Osteoblast (primary cell): ENCODE results near the gene NEMF. TPM values are rescaled to one million over a fixed set of nuclear protein-coding genes. Genes with fewer than 3 reads are reported as not detected.
A peak's percentile ranks its signal among the peaks of the same experiment; 100 is the strongest.
"Not testable (repeated sequence)": the region's sequence is repeated elsewhere in the genome, so short reads cannot be mapped to it uniquely, and the experiment has no call there.

ENCODE experiments used
- DNase-seq: peaks from one replicate; pipeline ENCODE4 v3.0.0; 2011; ENCODE audit warnings: low spot score, mixed read lengths; ENCODE audit not compliant: insufficient read length; ENCODE audit errors: missing footprints
- H2AFZ ChIP-seq: 2 replicates; pipeline ENCODE4 v1.6.0; 2011; ENCODE audit warnings: mild to moderate bottlenecking, low read length
- H3K27ac ChIP-seq: 2 replicates; pipeline ENCODE4 v1.5.1; 2011; ENCODE audit warnings: mild to moderate bottlenecking, low read depth, low read length, moderate library complexity
- H3K27me3 ChIP-seq: 2 replicates; pipeline ENCODE4 v1.6.0; 2012; ENCODE audit warnings: mild to moderate bottlenecking, control low read depth, inconsistent platforms, low read length, moderate library complexity; ENCODE audit not compliant: insufficient read depth
- H3K36me3 ChIP-seq: 2 replicates; pipeline ENCODE4 v1.5.1; 2011; ENCODE audit warnings: mild to moderate bottlenecking, low read length, control low read depth, moderate library complexity; ENCODE audit not compliant: insufficient read depth
- H3K4me1 ChIP-seq: 2 replicates; pipeline ENCODE4 v1.5.1; 2011; ENCODE audit warnings: mild to moderate bottlenecking, low read length, control low read depth, moderate library complexity; ENCODE audit not compliant: insufficient read depth
- H3K4me2 ChIP-seq: 2 replicates; pipeline ENCODE4 v1.6.0; 2011; ENCODE audit warnings: mild to moderate bottlenecking, low read length; ENCODE audit not compliant: insufficient read depth
- H3K4me3 ChIP-seq: fragments of 200-600 bp; sonication (generic); 3 replicates; pipeline ENCODE4 v1.5.1; 2012; ENCODE audit warnings: mild to moderate bottlenecking, low read length, inconsistent platforms; ENCODE audit not compliant: insufficient read depth
- H3K79me2 ChIP-seq: 2 replicates; pipeline ENCODE4 v1.6.0; 2012; ENCODE audit warnings: mild to moderate bottlenecking, low read length, control low read depth, inconsistent platforms; ENCODE audit not compliant: insufficient read depth
- H3K9me3 ChIP-seq: 2 replicates; pipeline ENCODE4 v1.5.1; 2011; ENCODE audit warnings: low read depth, low read length, control low read depth
- H4K20me1 ChIP-seq: 2 replicates; pipeline ENCODE4 v1.6.0; 2012; ENCODE audit warnings: mild to moderate bottlenecking, low read length, control low read depth; ENCODE audit not compliant: insufficient read depth
- total RNA-seq: library from RNA; depleted of rRNA; stranded (reverse); fragments of >200 nt; gene quantifications from 2 replicates; pipeline ENCODE4 v1.2.3, GENCODE V29; 2012
- TF ChIP-seq, protein P1 (sequence below): IDR thresholded peaks from 2 replicates; pipeline ENCODE4 v1.5.1; 2011; ENCODE audit warnings: mild to moderate bottlenecking, low read depth, low read length, moderate library complexity; ENCODE audit errors: extremely low read depth

NEMF gene
- total RNA-seq, 1 donor, result 54.3 TPM

GRCh38 chr14:49778421-49778820 is 74.2 kb downstream of the NEMF start:
- no peaks in the 10 kb centered on the region for H3K79me2 ChIP-seq
- H3K27me3 ChIP-seq, result no peaks in the 10 kb centered on the region
- H3K27ac ChIP-seq, result no peak overlapping the region
- H3K9me3 ChIP-seq, result no peaks in the 10 kb centered on the region
- no peak for DNase-seq
- peaks cover 71% of the 10 kb centered on the region for H3K36me3 ChIP-seq
- no peak overlapping the region for H3K4me2 ChIP-seq
- no peaks in the 10 kb centered on the region for H3K4me1 ChIP-seq
- no peak overlapping the region for H2AFZ ChIP-seq
- TF ChIP-seq, protein P1, sequence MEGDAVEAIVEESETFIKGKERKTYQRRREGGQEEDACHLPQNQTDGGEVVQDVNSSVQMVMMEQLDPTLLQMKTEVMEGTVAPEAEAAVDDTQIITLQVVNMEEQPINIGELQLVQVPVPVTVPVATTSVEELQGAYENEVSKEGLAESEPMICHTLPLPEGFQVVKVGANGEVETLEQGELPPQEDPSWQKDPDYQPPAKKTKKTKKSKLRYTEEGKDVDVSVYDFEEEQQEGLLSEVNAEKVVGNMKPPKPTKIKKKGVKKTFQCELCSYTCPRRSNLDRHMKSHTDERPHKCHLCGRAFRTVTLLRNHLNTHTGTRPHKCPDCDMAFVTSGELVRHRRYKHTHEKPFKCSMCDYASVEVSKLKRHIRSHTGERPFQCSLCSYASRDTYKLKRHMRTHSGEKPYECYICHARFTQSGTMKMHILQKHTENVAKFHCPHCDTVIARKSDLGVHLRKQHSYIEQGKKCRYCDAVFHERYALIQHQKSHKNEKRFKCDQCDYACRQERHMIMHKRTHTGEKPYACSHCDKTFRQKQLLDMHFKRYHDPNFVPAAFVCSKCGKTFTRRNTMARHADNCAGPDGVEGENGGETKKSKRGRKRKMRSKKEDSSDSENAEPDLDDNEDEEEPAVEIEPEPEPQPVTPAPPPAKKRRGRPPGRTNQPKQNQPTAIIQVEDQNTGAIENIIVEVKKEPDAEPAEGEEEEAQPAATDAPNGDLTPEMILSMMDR, result no peak
- no peaks in the 10 kb centered on the region for H4K20me1 ChIP-seq
- H3K4me3 ChIP-seq, result no peak overlapping the region

DNA sequence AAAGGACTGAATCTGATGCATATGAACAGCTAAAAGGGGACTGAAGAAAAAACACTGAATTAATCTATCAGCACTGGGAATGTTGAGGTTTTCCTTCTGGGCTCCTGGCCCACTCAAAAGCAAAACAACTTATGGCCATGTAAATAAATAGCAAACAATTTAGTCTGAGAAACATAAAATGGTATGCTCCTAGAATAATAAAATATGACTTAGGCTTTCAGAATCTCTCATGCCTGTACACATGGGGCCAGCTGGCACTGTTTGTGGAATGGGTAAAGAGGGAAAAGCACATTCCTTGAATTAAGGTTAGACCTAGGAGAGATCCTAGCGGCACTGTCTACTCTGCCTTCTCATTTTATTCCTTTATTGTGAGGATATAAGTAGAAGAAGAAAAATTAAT is 78.5 kb downstream of the NEMF start:
- Histone ChIP-seq H3K9me3 (no peaks in the 10 kb centered on the region), H3K36me3 (peaks cover 48% of the 10 kb centered on the region), H3K27me3 (no peaks in the 10 kb centered on the region), H3K4me2 (no peak overlapping the region), H3K4me3 (no peak overlapping the region), H3K79me2 (peaks cover 22% of the 10 kb centered on the region), H3K27ac (no peak overlapping the region), H2AFZ (no peak overlapping the region), H3K4me1 (peaks cover 18% of the 10 kb centered on the region), H4K20me1 (peaks cover 27% of the 10 kb centered on the region)
- TF ChIP-seq, protein P1, result no peak
- peak; percentile 37 for DNase-seq

- H3K79me2 ChIP-seq, result peaks cover 32% of the 10 kb centered on the region
These were observed 80.9 kb downstream of the NEMF start for GRCh38 chr14:49771691-49772090.

GRCh38 chr14:49770212-49770817 is 82.3 kb downstream of the NEMF start:
- peaks cover 25% of the 10 kb centered on the region for H3K4me1 ChIP-seq
- H2AFZ ChIP-seq, result no peak overlapping the region
- peaks cover 32% of the 10 kb centered on the region for H4K20me1 ChIP-seq
- H3K79me2 ChIP-seq, result peaks cover 32% of the 10 kb centered on the region
- H3K36me3 ChIP-seq, result peaks cover 22% of the 10 kb centered on the region
- H3K27ac ChIP-seq, result peak overlapping the region; percentile 13
- no peaks in the 10 kb centered on the region for H3K9me3 ChIP-seq
- H3K27me3 ChIP-seq, result no peaks in the 10 kb centered on the region
- H3K4me2 ChIP-seq, result peak overlapping the region; percentile 99
- DNase-seq, result peak; percentile 78
- peak overlapping the region; percentile 99 for H3K4me3 ChIP-seq
- TF ChIP-seq, protein P1, result no peak

More at GRCh38 chr14:49771691-49772090, 80.9 kb downstream of the NEMF start:
- Histone ChIP-seq H3K36me3 (peaks cover 32% of the 10 kb centered on the region), H4K20me1 (peaks cover 32% of the 10 kb centered on the region), H3K4me1 (peaks cover 25% of the 10 kb centered on the region)
- DNase-seq, H3K4me3 ChIP-seq, H3K27ac ChIP-seq, H3K9me3 ChIP-seq, H2AFZ ChIP-seq, H3K27me3 ChIP-seq, H3K4me2 ChIP-seq: not testable (repeated sequence)
